HG02973 (cell line): Measurements from ENCODE around the gene CATSPERD.
A peak's percentile ranks its signal among the peaks of the same experiment; 100 is the strongest.

Experiments
- ATAC-seq: cut with Tn5 transposase; IDR thresholded peaks from one replicate; pipeline ENCODE4 v1.9.1; 2021; ENCODE audit warnings: moderate library complexity; ENCODE audit not compliant: unreplicated experiment

CATSPERD gene

DNA sequence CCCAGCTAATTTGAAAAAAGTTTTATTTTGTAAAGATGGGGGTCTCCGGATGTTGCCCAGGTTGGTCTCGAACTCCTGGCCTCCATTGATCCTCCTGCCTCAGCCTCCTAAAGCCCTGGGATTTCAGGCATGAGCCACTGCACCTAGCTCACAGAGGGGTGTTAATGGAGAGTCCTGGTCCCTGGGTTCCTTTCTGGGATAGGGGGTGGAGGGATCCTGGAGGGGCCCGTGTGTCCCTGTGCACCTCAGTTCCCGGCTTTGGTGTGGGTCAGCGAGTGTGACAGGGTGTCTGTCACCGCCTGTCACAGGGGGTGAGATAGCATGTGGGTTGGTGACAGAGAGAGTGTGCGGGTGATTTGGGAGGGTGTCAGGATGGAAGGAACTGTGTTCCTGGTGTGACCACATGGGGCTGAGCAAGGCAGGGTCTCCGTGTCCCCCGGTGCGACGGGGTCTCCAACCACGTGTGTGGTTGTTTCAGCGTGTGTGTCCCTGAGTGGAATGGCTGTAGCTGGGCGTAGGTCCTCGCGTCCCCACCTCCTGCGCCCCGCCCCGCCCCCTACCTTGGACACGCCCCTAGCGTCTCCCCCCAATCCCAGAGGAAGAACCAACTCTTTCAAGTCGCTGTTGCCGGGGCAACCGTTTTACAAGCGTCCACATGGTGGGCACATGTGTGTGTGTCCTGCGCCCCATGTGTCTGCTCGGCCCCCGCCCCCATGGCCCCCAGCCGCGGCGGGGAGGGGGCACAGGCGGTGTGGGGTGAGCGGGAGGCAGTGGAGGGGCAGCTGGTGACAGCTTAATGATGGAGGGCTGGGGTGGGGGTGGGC is 81.6 kb downstream of the CATSPERD start:
- ATAC-seq: no peak

DNA sequence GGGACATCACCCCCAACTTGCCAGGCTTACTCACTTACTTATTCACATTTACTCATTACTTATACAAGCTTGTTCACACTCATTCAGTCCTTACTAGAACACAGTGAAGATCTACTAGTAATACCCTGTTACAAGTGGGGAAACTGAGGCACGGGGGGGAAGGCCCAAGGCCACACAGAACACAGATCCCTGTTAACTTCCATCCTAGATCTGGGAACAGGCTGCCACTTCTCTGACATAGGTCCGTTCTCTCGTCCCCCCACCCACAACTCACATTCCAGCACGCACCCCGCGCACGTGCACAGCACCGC is 83.0 kb downstream of the CATSPERD start:
- no peak for ATAC-seq

DNA sequence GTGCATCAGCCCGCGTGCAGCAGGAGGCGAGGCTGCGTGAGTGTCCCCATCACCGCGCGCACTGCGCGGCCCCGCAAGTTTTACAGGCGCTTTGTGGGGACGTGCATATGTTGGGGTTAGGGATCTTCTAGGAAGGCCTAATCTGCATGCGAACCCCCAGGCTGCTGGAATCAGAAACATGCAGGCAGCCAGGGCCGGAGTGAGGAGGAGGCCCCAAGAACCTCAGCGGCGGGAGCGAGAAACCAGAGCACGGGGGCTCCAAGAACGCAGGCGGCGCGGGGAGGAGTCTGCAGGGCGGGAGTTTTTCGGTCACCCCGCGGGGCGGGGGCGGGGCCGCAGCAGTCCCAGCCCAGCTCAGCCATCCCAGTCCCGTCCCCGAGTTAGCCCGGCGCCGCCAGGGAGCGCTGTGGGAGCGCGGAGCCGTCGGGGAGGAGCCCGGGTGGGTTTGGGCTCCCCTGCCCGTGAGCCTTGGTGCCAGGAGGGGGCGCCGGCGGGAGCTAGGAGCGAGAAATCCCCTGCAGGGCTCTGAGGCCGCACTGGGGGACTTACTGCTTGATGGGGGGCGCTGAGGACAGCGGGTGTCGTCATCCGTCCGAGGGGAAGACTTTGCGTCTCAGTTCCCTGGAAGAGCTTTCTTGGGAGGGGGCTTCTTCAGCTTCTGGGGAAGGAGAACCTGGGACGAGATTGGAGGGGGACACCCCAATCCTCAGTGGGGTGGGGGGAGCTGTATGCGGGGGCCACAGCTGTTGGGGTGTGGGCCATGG is 83.5 kb downstream of the CATSPERD start:
- ATAC-seq: peak; percentile 68

DNA sequence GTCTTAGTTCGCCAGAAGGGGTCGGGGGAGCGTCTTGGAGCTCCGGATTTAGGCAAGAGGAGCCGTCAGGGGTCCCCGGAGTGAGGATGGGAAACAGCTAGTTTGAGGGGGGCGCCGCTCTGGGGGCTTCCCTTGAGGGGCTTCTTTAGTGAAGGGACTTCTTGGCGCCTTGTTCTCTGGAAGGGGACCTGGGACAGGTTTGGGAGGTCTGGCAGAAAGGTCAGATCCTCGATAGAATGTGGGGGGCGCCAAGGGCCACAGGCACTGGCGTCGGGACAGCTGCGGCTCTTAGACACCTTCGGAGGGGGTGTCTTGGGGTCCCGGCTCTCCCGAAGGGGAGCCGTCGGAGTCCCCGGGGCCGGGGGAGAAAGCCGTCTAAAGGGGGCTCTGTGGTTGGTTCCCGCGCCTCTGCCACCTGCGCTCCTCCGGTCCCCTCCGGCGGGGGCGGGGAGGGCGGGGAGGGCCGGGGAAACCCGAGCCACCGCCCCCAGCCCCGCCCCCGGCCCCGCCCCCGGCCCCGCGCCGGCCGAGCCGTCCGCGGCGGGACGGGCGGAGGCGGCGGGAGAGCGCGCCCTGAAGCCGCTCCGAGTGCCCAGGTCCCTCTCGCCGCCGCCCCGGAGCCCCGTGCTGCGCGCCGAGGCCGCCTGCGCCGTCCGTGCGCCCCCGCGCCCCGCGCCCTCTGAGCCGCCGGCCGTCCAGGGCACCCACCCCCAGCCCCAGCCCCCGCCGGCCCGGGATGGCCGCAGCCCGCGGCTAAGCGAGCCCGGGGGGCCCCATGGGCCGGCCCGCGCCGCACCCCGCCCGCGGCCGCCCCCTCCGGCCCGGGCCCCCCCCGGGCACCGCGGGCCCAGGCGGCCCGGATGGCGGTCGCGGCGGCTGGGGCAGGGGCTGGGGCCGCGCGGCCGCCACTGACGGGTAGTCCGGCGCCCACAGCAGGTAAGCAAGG is 84.4 kb downstream of the CATSPERD start, which contains the start of gene NRTN:
NRTN (plus strand) TSS at position 552 of the 946 bp plus-strand sequence. CDS start 19,099 bp downstream, outside the sequence.
- ATAC-seq: no peak

DNA sequence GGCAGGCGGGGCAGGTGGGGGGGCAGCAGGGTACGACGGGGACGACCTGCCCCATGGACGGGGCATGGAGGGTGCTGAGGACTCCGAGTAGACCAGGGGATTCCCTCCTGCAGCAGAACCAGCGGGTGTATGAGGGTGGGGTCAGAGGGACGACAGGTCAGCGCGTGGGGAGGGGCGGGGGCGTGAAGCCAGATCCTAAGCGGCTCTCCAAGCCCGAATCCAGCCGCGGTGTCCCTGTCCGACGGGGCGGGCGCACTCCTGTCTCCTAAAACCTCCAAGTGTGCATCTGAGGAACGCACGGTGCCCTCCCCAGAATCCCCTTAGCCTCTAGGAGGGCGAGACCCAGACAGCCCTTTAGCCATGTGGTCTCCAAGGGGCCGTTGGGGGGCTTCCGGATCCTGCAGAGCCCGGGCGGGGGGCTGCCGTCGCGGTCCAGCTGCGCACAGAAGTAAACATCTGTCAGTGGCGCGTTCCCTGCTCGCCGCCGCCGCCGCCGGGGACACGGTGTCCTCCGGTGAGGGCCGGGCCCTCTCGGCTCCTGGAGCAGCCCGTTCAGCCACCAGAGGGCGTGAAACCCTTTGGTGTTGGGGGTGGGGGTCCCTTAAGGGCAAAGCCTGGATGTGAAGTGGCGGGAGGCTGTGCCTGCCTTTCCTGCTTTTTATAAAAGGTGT is 85.2 kb downstream of the CATSPERD start:
- no peak for ATAC-seq

DNA sequence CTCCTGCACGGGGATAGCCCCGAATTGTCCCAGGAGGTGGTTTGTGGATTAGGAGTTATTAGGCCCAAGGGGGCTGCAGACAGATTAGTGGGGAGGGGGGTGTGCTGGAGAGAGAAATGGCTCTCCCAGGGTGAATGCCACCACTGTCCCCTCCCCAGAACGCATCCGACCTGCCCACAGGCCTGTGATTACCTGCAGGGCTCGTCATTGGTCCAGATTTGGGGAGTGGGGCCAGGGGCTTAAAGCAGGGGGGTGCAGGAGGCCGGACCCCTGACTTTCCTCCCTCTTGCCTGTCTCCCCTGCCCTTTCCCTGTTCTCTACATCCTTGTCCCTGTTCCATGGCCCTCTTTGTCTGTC is 85.7 kb downstream of the CATSPERD start:
- no peak for ATAC-seq

DNA sequence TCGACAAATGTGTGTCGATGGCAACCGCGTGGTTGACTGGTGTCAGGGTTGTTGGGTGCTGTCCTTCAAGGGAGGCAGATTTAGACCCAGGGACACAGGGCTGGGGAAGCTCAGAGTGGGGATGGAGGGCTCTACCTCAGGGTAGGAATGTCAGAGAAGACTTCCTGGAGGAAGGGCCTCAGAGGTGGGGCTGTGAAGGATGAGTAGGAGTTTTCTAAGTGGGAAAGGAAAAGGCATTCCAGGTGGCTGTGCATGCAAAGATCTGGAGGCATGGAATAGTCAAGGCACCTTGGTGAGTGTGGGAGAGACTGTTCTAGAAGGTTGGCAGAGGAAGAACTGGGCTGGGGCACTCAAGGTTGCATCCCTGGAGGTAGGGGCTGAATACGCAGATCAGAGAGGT is 86.5 kb downstream of the CATSPERD start:
- ATAC-seq: no peak

DNA sequence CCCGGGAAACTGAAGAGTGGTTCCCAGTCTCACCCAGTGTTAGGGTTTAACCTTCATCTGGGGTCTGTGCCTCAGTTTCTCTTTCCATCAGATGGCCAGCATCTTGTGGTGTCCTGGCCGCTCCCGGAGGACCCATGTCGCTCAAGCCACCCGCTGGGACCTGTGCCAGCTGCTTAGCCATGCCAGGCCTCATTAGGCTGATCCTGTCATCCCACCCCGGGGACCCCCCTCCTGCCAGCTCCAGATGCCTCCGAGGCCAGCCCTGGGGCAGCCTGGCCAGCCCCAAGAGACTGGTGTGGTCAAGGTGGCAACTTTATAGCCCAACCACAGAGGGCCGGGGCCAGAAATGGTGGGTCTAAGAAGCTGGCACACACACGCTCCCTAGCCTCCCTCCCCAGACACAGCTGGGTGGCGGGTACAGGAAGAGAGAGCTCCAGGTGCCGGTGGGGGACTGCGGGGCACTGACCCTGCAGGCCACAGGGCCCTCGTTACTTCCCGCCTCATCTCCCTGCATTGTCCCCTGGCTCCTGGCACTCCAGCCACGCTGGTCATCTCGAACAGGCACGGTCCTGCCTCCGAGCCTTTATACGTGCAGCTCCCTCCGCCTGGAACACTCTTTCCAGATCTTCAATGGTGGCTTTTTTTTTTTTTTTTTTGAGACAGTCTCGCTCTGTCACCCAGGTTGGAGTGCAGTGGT is 87.8 kb downstream of the CATSPERD start:
- ATAC-seq: no peak

DNA sequence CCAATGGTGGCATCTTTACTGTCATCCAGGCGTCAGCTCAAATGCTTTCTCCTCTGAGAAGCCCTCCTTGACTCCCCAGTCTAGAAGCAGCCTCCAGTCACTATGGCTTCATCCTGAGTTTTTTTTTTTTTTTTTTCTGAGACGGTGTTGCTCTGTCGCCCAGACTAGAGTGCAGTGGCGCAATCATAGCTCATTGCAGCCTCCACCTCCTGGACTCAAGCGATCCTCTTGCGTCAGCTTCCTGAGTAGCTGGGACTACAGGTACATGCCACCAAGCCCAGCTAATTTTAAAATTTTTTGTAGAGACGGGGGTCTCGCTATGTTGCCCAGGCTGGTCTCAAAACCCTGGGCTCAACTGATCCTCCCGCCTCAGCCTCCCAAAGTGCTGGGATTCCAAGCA is 88.6 kb downstream of the CATSPERD start:
- ATAC-seq: no peak

DNA sequence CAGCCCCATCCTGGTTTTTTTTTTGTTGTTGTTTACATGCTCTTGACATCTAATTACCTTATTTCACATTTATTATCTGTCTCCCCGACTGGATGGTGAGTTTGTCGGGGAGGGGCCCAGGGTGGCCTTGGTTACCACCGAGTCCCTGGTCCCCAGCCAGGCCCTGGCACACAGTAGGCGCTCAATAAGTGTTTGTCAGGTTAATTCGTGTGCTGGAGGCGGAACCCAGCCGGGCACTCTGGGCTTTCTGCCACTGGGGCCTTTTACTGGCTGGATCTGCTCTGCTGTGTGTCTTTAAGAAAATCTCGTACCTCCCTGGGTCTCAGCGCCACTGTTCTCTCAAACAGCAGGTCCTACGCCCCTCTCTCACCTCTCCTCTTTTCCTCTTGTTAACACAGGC is 89.0 kb downstream of the CATSPERD start:
- no peak for ATAC-seq

DNA sequence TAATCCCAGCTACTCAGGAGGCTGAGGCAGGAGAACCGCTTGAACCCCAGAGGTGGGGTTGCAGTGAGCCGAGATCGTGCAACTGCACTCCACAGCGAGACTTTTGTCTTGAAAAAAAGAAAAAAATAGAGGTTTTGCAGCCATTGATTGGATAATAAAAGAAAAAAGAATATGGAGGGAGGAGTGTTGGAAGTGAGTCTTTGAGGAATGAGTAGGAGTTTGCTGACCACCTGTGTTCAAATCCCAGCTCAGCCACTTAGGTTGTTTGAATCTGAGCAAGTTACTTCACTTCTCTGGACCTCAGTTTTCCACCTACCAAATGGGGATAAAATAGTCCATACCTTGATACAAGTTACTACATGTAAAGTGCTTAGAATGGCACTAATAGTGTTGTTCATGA is 90.7 kb downstream of the CATSPERD start:
- no peak for ATAC-seq

DNA sequence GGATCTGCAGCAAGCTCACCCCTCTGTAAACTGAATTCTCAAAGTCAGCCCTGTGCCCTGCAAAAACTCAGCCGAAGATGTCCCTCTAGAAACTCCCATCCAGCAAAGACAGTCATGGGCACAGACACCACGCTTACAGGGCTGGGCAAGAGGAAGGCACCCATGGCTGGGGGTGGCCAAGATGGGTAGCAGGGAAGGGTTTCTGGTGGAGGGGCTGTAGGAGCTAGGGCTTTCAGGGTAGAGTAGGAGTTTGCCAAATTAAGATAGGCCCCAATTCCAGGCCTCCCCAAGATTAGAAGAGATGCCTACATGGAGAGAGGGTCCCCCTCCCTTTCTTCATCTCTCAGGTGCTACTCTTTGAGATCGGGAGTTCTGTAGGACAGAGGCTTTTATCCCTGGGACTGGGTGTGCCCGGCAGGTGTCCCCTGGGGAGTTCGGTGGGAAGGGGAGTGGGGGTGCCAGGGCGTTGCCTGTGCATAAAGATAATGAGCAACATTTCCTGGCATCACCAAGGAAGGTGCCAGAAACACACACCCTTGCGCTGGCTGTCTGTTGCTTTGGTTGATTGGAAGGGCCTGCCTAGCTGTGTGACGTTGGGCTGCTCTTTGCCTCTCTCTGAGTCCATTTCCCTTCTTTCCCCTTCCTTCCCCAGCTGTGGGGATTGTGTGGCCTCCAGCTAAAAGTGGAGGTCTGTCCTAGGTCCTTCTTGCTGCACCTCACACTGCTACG is 93.8 kb downstream of the CATSPERD start:
- no peak for ATAC-seq

DNA sequence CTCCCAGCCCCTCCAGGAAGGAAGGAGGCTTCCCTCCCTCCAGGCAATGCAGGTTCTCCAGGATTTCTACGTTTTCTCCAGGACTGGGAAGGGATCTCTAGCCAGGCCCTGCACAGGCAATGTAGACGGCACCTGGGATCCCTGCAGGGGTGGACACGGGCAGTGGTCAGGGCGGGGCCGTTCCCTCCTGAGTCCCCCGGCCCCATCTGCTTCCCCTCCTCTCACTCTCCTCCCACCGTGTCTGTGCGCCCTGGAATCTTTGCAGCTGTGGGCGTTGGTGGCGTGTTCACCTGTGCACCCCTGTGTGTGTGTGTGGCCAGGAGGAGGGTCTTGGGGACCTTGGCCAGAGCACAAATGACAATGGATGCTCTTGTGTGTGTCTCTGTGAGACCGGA is 94.4 kb downstream of the CATSPERD start:
- no peak for ATAC-seq

DNA sequence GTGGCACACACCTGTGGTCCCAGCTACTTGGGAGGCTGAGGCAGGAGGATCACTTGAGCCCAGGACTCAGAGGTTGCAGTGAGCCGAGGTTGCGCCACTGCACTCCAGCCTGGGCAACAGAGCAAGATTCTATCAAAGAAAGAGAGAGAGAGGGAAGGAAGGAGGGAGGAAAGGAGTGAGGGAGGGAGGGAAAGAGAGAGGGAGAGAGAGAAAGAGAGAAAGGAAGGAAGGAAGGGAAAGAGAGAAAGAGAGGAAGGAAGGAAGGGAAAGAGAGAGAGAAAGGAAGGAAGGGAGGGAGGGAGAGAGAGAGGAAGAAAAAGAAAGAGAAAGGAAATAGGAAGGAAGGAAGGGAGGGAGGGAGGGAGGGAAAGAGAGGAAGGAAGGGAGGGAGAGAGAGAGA is 96.8 kb downstream of the CATSPERD start:
- ATAC-seq: no peak

DNA sequence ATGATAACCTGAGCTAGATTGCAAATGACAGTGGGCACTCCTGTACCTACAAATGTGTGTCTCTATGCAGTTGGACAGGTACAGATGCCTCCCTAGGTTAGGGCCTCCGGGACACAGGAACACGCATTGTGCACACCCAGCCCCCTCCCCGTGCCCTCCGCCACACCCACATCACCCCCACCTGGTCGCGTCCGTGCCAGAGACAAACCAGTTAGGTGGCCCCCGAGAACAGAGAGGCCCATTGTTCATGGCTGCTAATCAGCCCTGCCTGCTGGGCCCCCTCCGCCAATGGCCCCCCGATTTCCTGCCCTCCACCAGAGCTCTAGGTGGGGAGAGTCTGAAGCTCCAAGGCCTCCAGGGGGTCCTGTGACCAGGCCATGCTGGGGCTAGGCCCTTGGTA is 98.2 kb downstream of the CATSPERD start:
- no peak for ATAC-seq

DNA sequence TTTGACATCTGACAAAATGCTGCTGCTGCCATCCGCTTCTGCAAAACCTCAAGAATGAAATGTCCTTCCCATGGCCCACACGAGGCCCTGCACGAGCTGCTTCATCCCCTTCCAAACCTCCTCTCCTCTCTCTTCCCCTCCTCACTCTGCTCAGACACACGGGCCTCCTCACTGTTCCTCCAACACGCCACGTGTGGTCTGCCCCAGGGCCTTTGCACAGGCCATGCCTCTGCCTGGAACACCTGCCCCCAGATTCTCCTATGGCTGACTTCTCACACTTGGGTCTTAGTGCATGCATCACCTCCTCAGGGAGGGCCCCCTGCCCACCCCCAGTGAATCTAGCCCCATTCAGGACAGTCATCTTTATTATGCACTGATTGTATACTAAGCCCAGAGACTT is 100.3 kb downstream of the CATSPERD start:
- no peak for ATAC-seq

DNA sequence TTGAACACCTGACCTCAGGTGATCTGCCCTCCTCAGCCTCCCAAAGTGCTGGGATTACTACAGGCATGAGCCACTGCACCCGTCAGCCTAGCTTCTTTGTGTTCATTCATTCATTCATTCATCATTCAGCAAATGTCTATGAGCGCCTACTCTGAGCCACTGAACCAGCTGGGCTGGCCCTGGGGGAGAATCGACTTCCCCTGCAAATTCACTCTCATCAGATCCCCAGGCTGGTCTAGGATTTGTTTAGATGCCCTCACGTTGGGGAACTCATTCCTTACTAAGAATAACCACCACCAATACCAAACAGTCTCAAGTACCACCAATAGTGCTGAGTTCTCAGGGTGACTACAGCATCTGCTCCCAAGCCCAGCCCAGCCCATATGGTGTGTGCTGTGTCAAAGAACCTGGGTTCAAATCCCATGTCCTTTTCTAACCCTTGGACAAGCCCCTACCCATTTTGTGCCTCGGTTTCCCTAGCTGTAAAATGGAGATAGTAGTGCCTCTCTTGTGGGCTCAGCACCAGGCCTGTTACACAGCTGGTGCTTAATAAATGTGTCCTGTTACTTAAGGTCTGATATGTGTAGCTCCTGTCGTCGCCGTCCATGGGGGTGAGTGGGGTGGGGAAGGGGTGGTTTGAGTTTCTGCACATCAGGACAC is 101.2 kb downstream of the CATSPERD start:
- ATAC-seq: no peak

DNA sequence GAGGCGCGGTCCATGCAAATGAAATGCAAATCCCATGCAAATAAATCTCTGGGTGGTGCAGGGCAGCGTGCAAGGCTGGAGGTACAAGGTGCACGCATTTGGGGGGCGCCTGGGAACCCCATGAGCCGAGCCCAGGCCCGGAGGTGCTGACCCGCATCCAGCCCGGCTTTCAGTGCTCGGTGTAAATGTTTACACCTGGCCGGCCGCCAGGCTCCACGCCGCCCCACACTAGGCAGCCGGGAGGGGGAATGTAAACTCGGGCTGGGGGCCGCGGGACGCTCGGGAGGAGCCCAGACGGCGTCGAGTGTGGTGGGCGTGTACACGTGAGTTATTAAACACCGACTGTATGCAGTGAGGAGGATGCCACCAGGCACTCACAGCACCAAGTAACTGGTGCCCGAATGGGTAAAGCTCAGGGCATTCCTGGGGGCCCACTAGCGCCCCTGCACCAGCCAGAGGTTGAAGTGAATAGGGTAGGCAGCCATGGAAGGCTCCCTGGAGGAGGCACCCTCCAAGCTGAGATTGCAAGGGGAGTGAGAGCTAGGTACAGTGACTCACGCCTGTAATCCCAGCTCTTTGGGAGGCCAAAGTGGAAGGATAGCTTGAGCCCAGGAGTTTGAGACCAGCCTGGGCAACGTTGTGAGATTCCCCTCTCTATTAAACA is 101.9 kb downstream of the CATSPERD start:
- ATAC-seq: no peak
